ENCODE data around the gene CBX8. TPM values are rescaled to one million over a fixed set of nuclear protein-coding genes. Genes with fewer than 3 reads are reported as not detected.

Gene CBX8
- total and polyA plus RNA-seq, 2 of the 13 experiments (the other 11 are each of a cell fraction or from before 2014, with no cell fraction given) = 0.34 to 12.6 TPM

DNA sequence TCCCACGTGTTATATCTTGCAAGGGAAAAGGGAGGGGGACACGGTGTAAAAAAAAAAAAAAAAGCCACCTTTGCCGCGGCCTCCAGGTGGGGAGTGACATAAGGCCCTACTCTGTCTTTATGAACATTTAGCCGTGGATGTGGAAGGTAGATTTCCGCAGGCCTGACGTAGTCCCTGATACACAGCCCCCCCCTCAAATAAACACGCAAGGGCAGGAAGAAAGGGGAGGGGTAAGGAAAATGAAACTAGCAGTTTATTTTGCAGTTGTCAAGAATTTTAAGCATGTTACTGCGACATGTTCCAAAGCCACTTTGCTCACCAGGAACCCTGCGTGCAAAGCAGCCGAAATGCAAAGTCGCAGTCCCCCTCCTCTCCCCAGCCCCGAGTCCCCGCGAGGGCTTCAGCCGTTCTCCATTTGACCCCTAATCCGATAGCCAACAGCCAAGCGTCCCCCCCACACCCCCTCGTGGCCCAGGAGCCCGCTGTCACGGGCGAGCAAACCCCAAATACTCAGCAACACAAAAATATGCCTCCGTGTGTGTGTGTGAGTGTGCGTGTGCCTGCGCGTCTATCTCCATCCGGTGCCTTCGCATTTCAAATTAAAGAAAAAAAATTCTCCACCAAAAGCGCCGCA lies 41.1 kb upstream of the CBX8 start (continued):
- TF ChIP-seq TEAD3 (CRISPR knock-in tag; optimal IDR thresholded peaks at IDR 0.05; ENCODE audit: borderline replicate concordance) = peak; percentile 33
- TF ChIP-seq, protein P1, sequence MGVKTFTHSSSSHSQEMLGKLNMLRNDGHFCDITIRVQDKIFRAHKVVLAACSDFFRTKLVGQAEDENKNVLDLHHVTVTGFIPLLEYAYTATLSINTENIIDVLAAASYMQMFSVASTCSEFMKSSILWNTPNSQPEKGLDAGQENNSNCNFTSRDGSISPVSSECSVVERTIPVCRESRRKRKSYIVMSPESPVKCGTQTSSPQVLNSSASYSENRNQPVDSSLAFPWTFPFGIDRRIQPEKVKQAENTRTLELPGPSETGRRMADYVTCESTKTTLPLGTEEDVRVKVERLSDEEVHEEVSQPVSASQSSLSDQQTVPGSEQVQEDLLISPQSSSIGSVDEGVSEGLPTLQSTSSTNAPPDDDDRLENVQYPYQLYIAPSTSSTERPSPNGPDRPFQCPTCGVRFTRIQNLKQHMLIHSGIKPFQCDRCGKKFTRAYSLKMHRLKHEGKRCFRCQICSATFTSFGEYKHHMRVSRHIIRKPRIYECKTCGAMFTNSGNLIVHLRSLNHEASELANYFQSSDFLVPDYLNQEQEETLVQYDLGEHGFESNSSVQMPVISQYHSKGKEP (CRISPR knock-in tag; IDR thresholded peaks at IDR 0.05) = no peak
- TF ChIP-seq, protein P2, sequence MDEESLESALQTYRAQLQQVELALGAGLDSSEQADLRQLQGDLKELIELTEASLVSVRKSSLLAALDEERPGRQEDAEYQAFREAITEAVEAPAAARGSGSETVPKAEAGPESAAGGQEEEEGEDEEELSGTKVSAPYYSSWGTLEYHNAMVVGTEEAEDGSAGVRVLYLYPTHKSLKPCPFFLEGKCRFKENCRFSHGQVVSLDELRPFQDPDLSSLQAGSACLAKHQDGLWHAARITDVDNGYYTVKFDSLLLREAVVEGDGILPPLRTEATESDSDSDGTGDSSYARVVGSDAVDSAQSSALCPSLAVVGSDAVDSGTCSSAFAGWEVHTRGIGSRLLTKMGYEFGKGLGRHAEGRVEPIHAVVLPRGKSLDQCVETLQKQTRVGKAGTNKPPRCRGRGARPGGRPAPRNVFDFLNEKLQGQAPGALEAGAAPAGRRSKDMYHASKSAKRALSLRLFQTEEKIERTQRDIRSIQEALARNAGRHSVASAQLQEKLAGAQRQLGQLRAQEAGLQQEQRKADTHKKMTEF (CRISPR knock-in tag; IDR thresholded peaks at IDR 0.05) = no peak
- TF ChIP-seq NFIB (CRISPR knock-in tag; IDR thresholded peaks at IDR 0.05; ENCODE audit: borderline replicate concordance) = no peak
- TF ChIP-seq HNRNPUL1 (IDR thresholded peaks at IDR 0.05; ENCODE audit: low read depth, low read length) = no peak
- TF ChIP-seq POLR2A (IDR thresholded peaks at IDR 0.05; ENCODE audit: insufficient read depth in 1 of 2, low read depth in 2 of 2, low read length in 2 of 2) = no peak
- TF ChIP-seq BCL6 (CRISPR knock-in tag; IDR thresholded peaks at IDR 0.05) = no peak
- 0 out of 2 replicates have a peak, but pooled peaks have one; percentile 1 for TF ChIP-seq HOXA5 (CRISPR knock-in tag; IDR thresholded peaks at IDR 0.05)
- TF ChIP-seq, protein P3, sequence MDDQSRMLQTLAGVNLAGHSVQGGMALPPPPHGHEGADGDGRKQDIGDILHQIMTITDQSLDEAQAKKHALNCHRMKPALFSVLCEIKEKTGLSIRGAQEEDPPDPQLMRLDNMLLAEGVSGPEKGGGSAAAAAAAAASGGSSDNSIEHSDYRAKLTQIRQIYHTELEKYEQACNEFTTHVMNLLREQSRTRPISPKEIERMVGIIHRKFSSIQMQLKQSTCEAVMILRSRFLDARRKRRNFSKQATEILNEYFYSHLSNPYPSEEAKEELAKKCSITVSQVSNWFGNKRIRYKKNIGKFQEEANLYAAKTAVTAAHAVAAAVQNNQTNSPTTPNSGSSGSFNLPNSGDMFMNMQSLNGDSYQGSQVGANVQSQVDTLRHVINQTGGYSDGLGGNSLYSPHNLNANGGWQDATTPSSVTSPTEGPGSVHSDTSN (CRISPR knock-in tag; IDR thresholded peaks at IDR 0.05; ENCODE audit: borderline replicate concordance) = no peak
- no peak for TF ChIP-seq ZNF614 (CRISPR knock-in tag; IDR thresholded peaks at IDR 0.05; ENCODE audit: borderline replicate concordance)
- TF ChIP-seq ZSCAN22 (CRISPR knock-in tag; IDR thresholded peaks at IDR 0.05) = no peak
- no peak for TF ChIP-seq ZNF451 (CRISPR knock-in tag; IDR thresholded peaks at IDR 0.05)
- no peak for TF ChIP-seq ATF7-NPFF (CRISPR knock-in tag; IDR thresholded peaks at IDR 0.05; ENCODE audit: low read depth)
- no peak for TF ChIP-seq CEBPB (IDR thresholded peaks at IDR 0.05; ENCODE audit: borderline replicate concordance, low read depth, low read length)
- no peak for TF ChIP-seq ZNF549 (CRISPR knock-in tag; IDR thresholded peaks at IDR 0.05)
- TF ChIP-seq, protein P4, sequence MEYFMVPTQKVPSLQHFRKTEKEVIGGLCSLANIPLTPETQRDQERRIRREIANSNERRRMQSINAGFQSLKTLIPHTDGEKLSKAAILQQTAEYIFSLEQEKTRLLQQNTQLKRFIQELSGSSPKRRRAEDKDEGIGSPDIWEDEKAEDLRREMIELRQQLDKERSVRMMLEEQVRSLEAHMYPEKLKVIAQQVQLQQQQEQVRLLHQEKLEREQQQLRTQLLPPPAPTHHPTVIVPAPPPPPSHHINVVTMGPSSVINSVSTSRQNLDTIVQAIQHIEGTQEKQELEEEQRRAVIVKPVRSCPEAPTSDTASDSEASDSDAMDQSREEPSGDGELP (IDR thresholded peaks at IDR 0.05; ENCODE audit: borderline replicate concordance, low read depth) = no peak
- no peak for TF ChIP-seq YEATS2 (CRISPR knock-in tag; IDR thresholded peaks at IDR 0.05; ENCODE audit: borderline replicate concordance)
- no peak for TF ChIP-seq ZNF326 (CRISPR knock-in tag; IDR thresholded peaks at IDR 0.05; ENCODE audit: borderline replicate concordance)
- TF ChIP-seq, protein P5, sequence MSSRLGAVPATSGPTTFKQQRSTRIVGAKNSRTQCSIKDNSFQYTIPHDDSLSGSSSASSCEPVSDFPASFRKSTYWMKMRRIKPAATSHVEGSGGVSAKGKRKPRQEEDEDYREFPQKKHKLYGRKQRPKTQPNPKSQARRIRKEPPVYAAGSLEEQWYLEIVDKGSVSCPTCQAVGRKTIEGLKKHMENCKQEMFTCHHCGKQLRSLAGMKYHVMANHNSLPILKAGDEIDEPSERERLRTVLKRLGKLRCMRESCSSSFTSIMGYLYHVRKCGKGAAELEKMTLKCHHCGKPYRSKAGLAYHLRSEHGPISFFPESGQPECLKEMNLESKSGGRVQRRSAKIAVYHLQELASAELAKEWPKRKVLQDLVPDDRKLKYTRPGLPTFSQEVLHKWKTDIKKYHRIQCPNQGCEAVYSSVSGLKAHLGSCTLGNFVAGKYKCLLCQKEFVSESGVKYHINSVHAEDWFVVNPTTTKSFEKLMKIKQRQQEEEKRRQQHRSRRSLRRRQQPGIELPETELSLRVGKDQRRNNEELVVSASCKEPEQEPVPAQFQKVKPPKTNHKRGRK (CRISPR knock-in tag; IDR thresholded peaks at IDR 0.05) = no peak
- TF ChIP-seq ETV6 (CRISPR knock-in tag; conservative IDR thresholded peaks at IDR 0.05) = no peak
- TF ChIP-seq HCFC1 (IDR thresholded peaks at IDR 0.05; ENCODE audit: low read depth, low read length) = no peak
- TF ChIP-seq ZNF772 (CRISPR knock-in tag; IDR thresholded peaks at IDR 0.05) = no peak
- TF ChIP-seq, protein P6, sequence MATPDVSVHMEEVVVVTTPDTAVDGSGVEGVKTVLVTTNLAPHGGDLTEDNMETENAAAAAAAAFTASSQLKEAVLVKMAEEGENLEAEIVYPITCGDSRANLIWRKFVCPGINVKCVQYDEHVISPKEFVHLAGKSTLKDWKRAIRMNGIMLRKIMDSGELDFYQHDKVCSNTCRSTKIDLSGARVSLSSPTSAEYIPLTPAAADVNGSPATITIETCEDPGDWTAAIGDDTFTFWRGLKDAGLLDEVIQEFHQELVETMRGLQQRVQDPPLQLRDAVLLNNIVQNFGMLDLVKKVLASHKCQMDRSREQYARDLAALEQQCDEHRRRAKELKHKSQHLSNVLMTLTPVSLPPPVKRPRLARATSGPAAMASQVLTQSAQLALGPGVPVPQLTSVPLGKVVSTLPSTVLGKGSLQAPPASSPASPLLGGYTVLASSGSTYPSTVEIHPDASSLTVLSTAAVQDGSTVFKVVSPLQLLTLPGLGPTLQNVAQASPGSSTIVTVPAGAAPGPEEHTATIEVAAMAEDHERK (CRISPR knock-in tag; IDR thresholded peaks at IDR 0.05; ENCODE audit: low read depth) = no peak

Measured in HepG2 (cell line).